GM12878 (cell line): ENCODE measurements around the gene PRICKLE4. TPM values are rescaled to one million over a fixed set of nuclear protein-coding genes. Genes with fewer than 3 reads are reported as not detected.

Experiments used
- MAX ChIP-seq: IDR thresholded peaks from 2 replicates; pipeline ENCODE4 v1.6.1; 2012; ENCODE audit warnings: low read depth, low read length, improper control_type of control experiment
- MXI1 ChIP-seq: fragments of 150-350 bp; IDR thresholded peaks from 2 replicates; pipeline ENCODE4 v1.6.1; 2011; ENCODE audit warnings: low read depth, mild to moderate bottlenecking, inconsistent platforms, low read length, improper control_type of control experiment
- SIN3A ChIP-seq: IDR thresholded peaks from 2 replicates; pipeline ENCODE4 v1.6.1; 2012; ENCODE audit warnings: low read depth, low read length, improper control_type of control experiment
- SMC3 ChIP-seq: IDR thresholded peaks from 2 replicates; pipeline ENCODE4 v1.6.1; 2011; ENCODE audit warnings: low read length, improper control_type of control experiment, borderline replicate concordance
- ZBTB11 ChIP-seq: fragments of 450-650 bp; formaldehyde crosslinking; IDR thresholded peaks from 2 replicates; pipeline ENCODE4 v1.5.0; 2022; ENCODE audit warnings: mild to moderate bottlenecking, missing genetic modification characterization
- ZBTB40 ChIP-seq: fragments of 450-650 bp; IDR thresholded peaks from 2 replicates; pipeline ENCODE4 v1.6.1; 2016; ENCODE audit warnings: mild to moderate bottlenecking, moderate library complexity, borderline replicate concordance
- ZNF24 ChIP-seq: fragments of 450-650 bp; IDR thresholded peaks from 2 replicates; pipeline ENCODE4 v1.6.1; 2017; ENCODE audit warnings: antibody characterized with exemption, mild to moderate bottlenecking
- polyA plus RNA-seq, 11 experiments: library from polyadenylated mRNA; depleted of rRNA in 4 of 11; unstranded in 6 of 11; stranded (reverse) in 5 of 11; fragments of >200 nt; fragmentation: Nextera tagmentation in 4 of 11; fragmentation: Illumina TruSeq in 1 of 11; extraction: Ambion mirVana in 4 of 11; extraction: Trizol in 1 of 11; gene quantifications; 1 replicate in 1 of 11; 2 replicates in 10 of 11; pipeline versions ENCODE4 v1.2.1 to v1.2.3, GENCODE V29; 2011 to 2016; ENCODE audit warnings: inconsistent platforms in 2 of 11, missing spikeins in 2 of 11, low read depth in 1 of 11
- total RNA-seq, 4 experiments: library from RNA; depleted of rRNA in 3 of 4; stranded (reverse); fragments of >200 nt in 3 of 4; fragmentation: Illumina TruSeq in 1 of 4; extraction: Trizol in 1 of 4; gene quantifications; 2 replicates each; pipeline versions ENCODE4 v1.2.1 to v1.2.3, GENCODE V29; 2013 to 2021

Gene PRICKLE4
- total and polyA plus RNA-seq, 10 of the 15 experiments (the other 5 are each of a cell fraction or from before 2014, with no cell fraction given): 0.33 to 0.85 (median 0.35) TPM; not detected in 7

- TF ChIP-seq ZBTB40 (peak; percentile 44; the same call in 1 of the 2 replicates), ZNF24 (peak; percentile 22; the same call in 1 of the 2 replicates), ZBTB11 (no peak), SMC3 (peak; percentile 49), MXI1 (peak; percentile 80), SIN3A (peak; percentile 86), MAX (peak; percentile 63)
Measured at GRCh38 chr6:41735427-41736185, 45.0 kb upstream of the PRICKLE4 start, which contains the start of gene TFEB (continued).
